ENCODE data around the gene HERC3.
A peak's percentile ranks its signal among the peaks of the same experiment; 100 is the strongest.

Gene HERC3

GRCh38 chr4:88752754-88753153 is 160.5 kb downstream of the HERC3 start:
- H3K4me3 ChIP-seq = no peak overlapping the region
- H3K9ac ChIP-seq (ENCODE audit: insufficient read length) = no peak overlapping the region
- H3K27ac ChIP-seq = no peak overlapping the region
- DNase-seq (ENCODE audit: low read depth, low spot score) = no peak
- H3K9me3 ChIP-seq (ENCODE audit: low read depth, low read length) = no peaks in the 10 kb centered on the region
- TF ChIP-seq FOXP2 (optimal IDR thresholded peaks at IDR 0.05; ENCODE audit: control extremely low read depth, extremely low read length, insufficient read depth) (no peak), POLR2AphosphoS5 (IDR thresholded peaks at IDR 0.05; ENCODE audit: borderline replicate concordance, low read depth, low read length) (no peak), EZH2 (IDR thresholded peaks at IDR 0.05) (no peak)
- peaks cover 23% of the 10 kb centered on the region for H3K36me3 ChIP-seq (ENCODE audit: insufficient read depth, low read length)

- no peak for DNase-seq (ENCODE audit: low read depth, low spot score)
- Histone ChIP-seq H3K27ac (no peak overlapping the region), H3K4me3 (no peak overlapping the region), H3K9ac (ENCODE audit: insufficient read length) (no peak overlapping the region), H3K9me3 (ENCODE audit: low read depth, low read length) (no peaks in the 10 kb centered on the region), H3K36me3 (ENCODE audit: insufficient read depth, low read length) (peaks cover 14% of the 10 kb centered on the region)
- TF ChIP-seq FOXP2 (optimal IDR thresholded peaks at IDR 0.05; ENCODE audit: control extremely low read depth, extremely low read length, insufficient read depth) (no peak), POLR2AphosphoS5 (IDR thresholded peaks at IDR 0.05; ENCODE audit: borderline replicate concordance, low read depth, low read length) (no peak), EZH2 (IDR thresholded peaks at IDR 0.05) (no peak)
Measured at GRCh38 chr4:88753658-88754571, 161.6 kb downstream of the HERC3 start.

GRCh38 chr4:88754796-88755195 is 162.5 kb downstream of the HERC3 start:
- no peak overlapping the region for H3K27ac ChIP-seq
- H3K36me3 ChIP-seq (ENCODE audit: insufficient read depth, low read length) = peaks cover 5% of the 10 kb centered on the region; the same call in 1 of the 2 replicates
- no peak overlapping the region for H3K4me3 ChIP-seq
- H3K9me3 ChIP-seq (ENCODE audit: low read depth, low read length) = no peaks in the 10 kb centered on the region
- no peak for TF ChIP-seq EZH2 (IDR thresholded peaks at IDR 0.05)
- TF ChIP-seq FOXP2 (optimal IDR thresholded peaks at IDR 0.05; ENCODE audit: control extremely low read depth, extremely low read length, insufficient read depth) = no peak
- no peak for TF ChIP-seq POLR2AphosphoS5 (IDR thresholded peaks at IDR 0.05; ENCODE audit: borderline replicate concordance, low read depth, low read length)
- no peak for DNase-seq (ENCODE audit: low read depth, low spot score)
- H3K9ac ChIP-seq (ENCODE audit: insufficient read length) = no peak overlapping the region

- DNase-seq (ENCODE audit: low read depth, low spot score) = no peak
- H3K9me3 ChIP-seq (ENCODE audit: low read depth, low read length) = no peaks in the 10 kb centered on the region
Measured at GRCh38 chr4:88755454-88755853, 163.2 kb downstream of the HERC3 start.

GRCh38 chr4:88756149-88756548 is 163.9 kb downstream of the HERC3 start:
- Histone ChIP-seq H3K36me3 (ENCODE audit: insufficient read depth, low read length) (no peaks in the 10 kb centered on the region), H3K9me3 (ENCODE audit: low read depth, low read length) (no peaks in the 10 kb centered on the region), H3K4me3 (no peak overlapping the region), H3K27ac (no peak overlapping the region), H3K9ac (ENCODE audit: insufficient read length) (no peak overlapping the region)
- no peak for DNase-seq (ENCODE audit: low read depth, low spot score)
- TF ChIP-seq POLR2AphosphoS5 (IDR thresholded peaks at IDR 0.05; ENCODE audit: borderline replicate concordance, low read depth, low read length) (no peak), FOXP2 (optimal IDR thresholded peaks at IDR 0.05; ENCODE audit: control extremely low read depth, extremely low read length, insufficient read depth) (no peak), EZH2 (IDR thresholded peaks at IDR 0.05) (no peak)

More at GRCh38 chr4:88755454-88755853, 163.2 kb downstream of the HERC3 start:
- TF ChIP-seq EZH2 (IDR thresholded peaks at IDR 0.05) (no peak), FOXP2 (optimal IDR thresholded peaks at IDR 0.05; ENCODE audit: control extremely low read depth, extremely low read length, insufficient read depth) (no peak), POLR2AphosphoS5 (IDR thresholded peaks at IDR 0.05; ENCODE audit: borderline replicate concordance, low read depth, low read length) (no peak)
- Histone ChIP-seq H3K9ac (ENCODE audit: insufficient read length) (no peak overlapping the region), H3K36me3 (ENCODE audit: insufficient read depth, low read length) (no peaks in the 10 kb centered on the region; the same call in 1 of the 2 replicates), H3K4me3 (no peak overlapping the region), H3K27ac (no peak overlapping the region)

- H3K9ac ChIP-seq (ENCODE audit: insufficient read length) = peak overlapping the region; percentile 54
- DNase-seq (ENCODE audit: low read depth, low spot score) = no peak
Measured at GRCh38 chr4:88757067-88757466, 164.8 kb downstream of the HERC3 start.

GRCh38 chr4:88757776-88758175 is 165.5 kb downstream of the HERC3 start:
- H3K9me3 ChIP-seq (ENCODE audit: low read depth, low read length) = no peaks in the 10 kb centered on the region
- peak overlapping the region; percentile 73; the same call in 1 of the 2 replicates for H3K27ac ChIP-seq
- DNase-seq (ENCODE audit: low read depth, low spot score) = no peak
- H3K36me3 ChIP-seq (ENCODE audit: insufficient read depth, low read length) = no peaks in the 10 kb centered on the region
- H3K9ac ChIP-seq (ENCODE audit: insufficient read length) = peak overlapping the region; percentile 54
- H3K4me3 ChIP-seq = peak overlapping the region; percentile 71
- TF ChIP-seq EZH2 (IDR thresholded peaks at IDR 0.05) (no peak), FOXP2 (optimal IDR thresholded peaks at IDR 0.05; ENCODE audit: control extremely low read depth, extremely low read length, insufficient read depth) (no peak), POLR2AphosphoS5 (IDR thresholded peaks at IDR 0.05; ENCODE audit: borderline replicate concordance, low read depth, low read length) (no peak)

More at GRCh38 chr4:88757067-88757466, 164.8 kb downstream of the HERC3 start:
- peak overlapping the region; percentile 73; the same call in 1 of the 2 replicates for H3K27ac ChIP-seq
- TF ChIP-seq EZH2 (IDR thresholded peaks at IDR 0.05) (no peak), POLR2AphosphoS5 (IDR thresholded peaks at IDR 0.05; ENCODE audit: borderline replicate concordance, low read depth, low read length) (no peak), FOXP2 (optimal IDR thresholded peaks at IDR 0.05; ENCODE audit: control extremely low read depth, extremely low read length, insufficient read depth) (no peak)
- no peaks in the 10 kb centered on the region for H3K36me3 ChIP-seq (ENCODE audit: insufficient read depth, low read length)
- peak overlapping the region; percentile 71 for H3K4me3 ChIP-seq
- H3K9me3 ChIP-seq (ENCODE audit: low read depth, low read length) = no peaks in the 10 kb centered on the region

Data from SK-N-MC (cell line).